Stomach (tissue), 9 donors: Measurements from ENCODE around the gene MCRS1. TPM values are rescaled to one million over a fixed set of nuclear protein-coding genes. Genes with fewer than 3 reads are reported as not detected.

Experiments
- DNase-seq, 2 donors: peaks; one replicate each; pipeline versions ENCODE4 v3.0.0 to v3.0.0-alpha.2; 2013 to 2019
- H3K27ac ChIP-seq, 5 donors: fragments of 200-600 bp in 4 of 5; sonication (generic) in 4 of 5; one replicate each; pipeline ENCODE4 v1.5.1; 2013 to 2019; ENCODE audit warnings: mild to moderate bottlenecking in 1 of 5, moderate library complexity in 1 of 5
- H3K27me3 ChIP-seq, 3 donors: fragments of 200-600 bp; sonication (generic); one replicate each; pipeline ENCODE4 v1.5.1; 2017 to 2019; ENCODE audit warnings: mixed run types in 1 of 3
- H3K36me3 ChIP-seq, 4 donors: fragments of 200-600 bp; sonication (generic); 1 replicate in 3 of 4; 2 replicates in 1 of 4; pipeline ENCODE4 v1.5.1; 2016 to 2019
- H3K4me1 ChIP-seq, 4 donors: fragments of 200-600 bp; sonication (generic); one replicate each; pipeline ENCODE4 v1.5.1; 2016 to 2019
- H3K4me3 ChIP-seq, 4 donors: fragments of 200-600 bp; sonication (generic) in 3 of 4; one replicate each; pipeline ENCODE4 v1.5.1; 2016 to 2019; ENCODE audit warnings: mild to moderate bottlenecking in 1 of 4
- H3K9me3 ChIP-seq, 4 donors: fragments of 200-600 bp; sonication (generic); one replicate each; pipeline ENCODE4 v1.5.1; 2016 to 2019
- EP300 ChIP-seq: sonication (generic); formaldehyde crosslinking; IDR thresholded peaks from one replicate; pipeline ENCODE4 v1.6.1; 2017; ENCODE audit warnings: antibody characterized with exemption
- POLR2A ChIP-seq, 4 donors: fragments of 450-650 bp; IDR thresholded peaks; one replicate each; pipeline ENCODE4 v1.6.1; 2016; ENCODE audit warnings: antibody characterized with exemption in 4 of 4, control low read depth in 2 of 4, mild to moderate bottlenecking in 1 of 4, moderate library complexity in 1 of 4
- POLR2AphosphoS5 ChIP-seq, 3 donors: sonication (generic); formaldehyde crosslinking; IDR thresholded peaks; one replicate each; pipeline ENCODE4 v1.6.1; 2016; ENCODE audit warnings: antibody characterized with exemption in 3 of 3
- WGBS, 5 donors: extraction: QIAGEN DNeasy Blood & Tissue Kit in 3 of 5; methylation state at CpG; one replicate each; pipeline versions ENCODE4 v1.1.5 to v1.1.7; 2013 to 2018; 5-methylcytosine and 5-hydroxymethylcytosine counted together
- intact Hi-C: fragments of 100-400 bp; cut with DNase I; formaldehyde crosslinking; loops from one replicate; pipeline ENCODE4 v1.15.1; 2023; ENCODE audit warnings: low total_unique reads
- polyA plus RNA-seq, 3 donors: library from polyadenylated mRNA; stranded (reverse); fragments of 200-250 nt; gene quantifications; one replicate each; pipeline ENCODE4 v1.2.3, GENCODE V29; 2013
- total RNA-seq, 5 donors: library from RNA; depleted of rRNA; stranded (reverse); fragments of >200 nt; gene quantifications; one replicate each; pipeline versions ENCODE4 v1.1.0 to v1.2.3, GENCODE V29; 2014 to 2016
- TF ChIP-seq, protein P1 (sequence below), 7 experiments: fragments of 450-650 bp in 4 of 7; fragments of 200-600 bp in 3 of 7; sonication (generic) in 3 of 7; IDR thresholded peaks; one replicate each; pipeline ENCODE4 v1.5.1; 2016 to 2019; ENCODE audit warnings: antibody characterized with exemption in 7 of 7, control low read depth in 2 of 7, mild to moderate bottlenecking in 1 of 7
- donor health status: healthy with polysubstance abuse.
- donor health status: Bipolar disorder and iron deficiency.
- donor health status: healthy.

MCRS1 gene
- total and polyA plus RNA-seq, 8 donors = 16.5 to 322 (median 48.5) TPM

DNA sequence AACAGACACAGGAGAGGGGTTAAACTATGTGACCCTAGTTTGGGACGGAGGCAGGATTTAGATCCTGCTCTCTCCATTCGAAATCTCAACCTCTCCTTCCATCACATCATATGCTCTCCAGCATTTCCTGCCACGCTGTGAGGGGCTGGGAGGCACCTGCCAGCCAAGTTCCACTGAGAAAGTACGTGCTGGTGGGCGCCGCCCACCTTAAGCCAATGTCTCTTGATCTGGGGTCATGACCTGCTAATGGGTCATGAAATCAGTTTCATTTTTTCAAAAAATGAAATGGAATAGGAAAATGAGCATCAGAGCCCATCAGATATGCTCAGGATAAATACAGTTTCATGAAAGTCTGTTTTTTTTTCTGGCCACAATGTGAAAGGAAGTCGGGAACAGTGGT lies 7.2 kb downstream of the MCRS1 start:
- no peak for DNase-seq
- Histone ChIP-seq H3K27me3 (no peaks in the 10 kb centered on the region), H3K9me3 (no peaks in the 10 kb centered on the region), H3K36me3 (peaks cover 71 to 99% (median 97%) of the 10 kb centered on the region in 4 donors), H3K4me3 (no peak overlapping the region), H3K27ac (no peak overlapping the region), H3K4me1 (peaks cover 0 to 17% (median 5%) of the 10 kb centered on the region in 4 donors)
- no peak for TF ChIP-seq POLR2AphosphoS5 (IDR thresholded peaks at IDR 0.05)
- intact Hi-C loops = no loop called here
- WGBS, 5 donors = 67 to 85% (median 75%) methylated on average over 7 of the region's 7 CpGs

DNA sequence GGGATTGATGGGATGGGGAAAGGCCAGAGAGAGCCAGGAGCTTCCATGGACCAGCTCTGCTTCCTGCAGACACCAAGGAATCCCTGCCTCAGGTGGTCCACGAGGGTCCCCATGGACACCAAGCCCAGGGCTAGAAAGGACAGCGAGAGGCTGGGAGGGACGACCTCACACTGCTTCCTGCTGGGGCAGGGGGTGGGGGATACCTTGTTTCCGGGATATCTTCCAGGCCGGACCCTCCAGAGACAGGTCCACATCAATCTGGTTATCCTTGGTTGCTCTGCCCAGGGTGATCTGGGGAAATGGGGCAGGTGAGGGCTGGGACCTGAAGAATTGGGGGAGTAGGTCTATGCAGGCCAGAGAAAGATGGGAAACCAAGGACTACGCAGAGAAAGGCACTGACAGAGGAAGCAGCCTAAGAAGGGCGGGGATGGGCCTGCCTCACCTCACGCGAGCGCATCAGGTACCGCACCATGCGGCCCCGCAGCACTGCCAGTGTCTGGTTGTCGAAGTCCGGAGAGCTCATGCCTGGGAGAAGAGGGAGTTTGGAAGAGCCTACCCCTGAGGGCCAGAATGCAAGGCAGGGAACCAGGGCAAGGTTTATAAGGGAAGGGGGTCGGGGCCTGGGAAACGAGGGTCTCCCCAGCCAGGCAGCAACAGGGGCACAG lies 8.8 kb downstream of the MCRS1 start:
- intact Hi-C loops = no loop called here
- peaks cover 61 to 86% (median 83%) of the 10 kb centered on the region in 4 donors for H3K36me3 ChIP-seq
- no peak overlapping the region for H3K4me3 ChIP-seq
- H3K27ac ChIP-seq = no peak overlapping the region
- H3K4me1 ChIP-seq = peaks cover 0 to 1% (median 0%) of the 10 kb centered on the region in 4 donors
- no peak for DNase-seq
- TF ChIP-seq EP300 (no peak), POLR2A (IDR thresholded peaks at IDR 0.05) (no peak), POLR2AphosphoS5 (IDR thresholded peaks at IDR 0.05) (no peak)
- TF ChIP-seq, protein P1, sequence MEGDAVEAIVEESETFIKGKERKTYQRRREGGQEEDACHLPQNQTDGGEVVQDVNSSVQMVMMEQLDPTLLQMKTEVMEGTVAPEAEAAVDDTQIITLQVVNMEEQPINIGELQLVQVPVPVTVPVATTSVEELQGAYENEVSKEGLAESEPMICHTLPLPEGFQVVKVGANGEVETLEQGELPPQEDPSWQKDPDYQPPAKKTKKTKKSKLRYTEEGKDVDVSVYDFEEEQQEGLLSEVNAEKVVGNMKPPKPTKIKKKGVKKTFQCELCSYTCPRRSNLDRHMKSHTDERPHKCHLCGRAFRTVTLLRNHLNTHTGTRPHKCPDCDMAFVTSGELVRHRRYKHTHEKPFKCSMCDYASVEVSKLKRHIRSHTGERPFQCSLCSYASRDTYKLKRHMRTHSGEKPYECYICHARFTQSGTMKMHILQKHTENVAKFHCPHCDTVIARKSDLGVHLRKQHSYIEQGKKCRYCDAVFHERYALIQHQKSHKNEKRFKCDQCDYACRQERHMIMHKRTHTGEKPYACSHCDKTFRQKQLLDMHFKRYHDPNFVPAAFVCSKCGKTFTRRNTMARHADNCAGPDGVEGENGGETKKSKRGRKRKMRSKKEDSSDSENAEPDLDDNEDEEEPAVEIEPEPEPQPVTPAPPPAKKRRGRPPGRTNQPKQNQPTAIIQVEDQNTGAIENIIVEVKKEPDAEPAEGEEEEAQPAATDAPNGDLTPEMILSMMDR (IDR thresholded peaks at IDR 0.05) = no peak
- WGBS, 5 donors = 90 to 96% (median 95%) methylated on average over 16 to 17 of the region's 17 CpGs
- no peaks in the 10 kb centered on the region for H3K27me3 ChIP-seq
- H3K9me3 ChIP-seq = no peaks in the 10 kb centered on the region

DNA sequence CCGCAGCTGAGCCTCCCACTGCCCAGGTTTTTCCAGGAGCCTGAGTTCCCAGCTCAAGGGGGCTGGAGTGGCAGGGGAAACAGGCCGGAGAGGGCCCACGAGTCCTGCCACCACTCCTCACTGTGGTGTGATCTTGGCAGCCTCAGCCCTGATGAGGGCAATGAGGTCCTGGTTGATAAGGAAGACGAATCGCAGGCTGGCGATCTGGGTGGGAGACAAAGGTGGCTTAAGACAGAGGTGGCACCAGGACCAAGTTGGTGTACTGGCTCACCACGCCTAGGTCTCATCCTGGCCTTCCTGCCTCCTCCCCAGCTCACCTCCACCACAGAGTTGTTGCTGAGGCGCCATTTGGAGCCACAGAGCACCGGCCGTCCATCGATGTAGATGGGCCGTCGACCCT lies 9.4 kb downstream of the MCRS1 start:
- TF ChIP-seq, protein P1 (IDR thresholded peaks at IDR 0.05) = no peak
- no peak for TF ChIP-seq POLR2AphosphoS5 (IDR thresholded peaks at IDR 0.05)
- no peak for TF ChIP-seq EP300
- TF ChIP-seq POLR2A (IDR thresholded peaks at IDR 0.05) = no peak
- no peaks in the 10 kb centered on the region for H3K27me3 ChIP-seq
- intact Hi-C loops = no loop called here
- H3K27ac ChIP-seq = no peak overlapping the region
- 86 to 94% (median 89%) methylated on average over 13 of the region's 13 CpGs for WGBS, 5 donors
- H3K4me3 ChIP-seq = no peak overlapping the region
- H3K9me3 ChIP-seq = no peaks in the 10 kb centered on the region
- no peaks in the 10 kb centered on the region for H3K4me1 ChIP-seq
- DNase-seq = no peak
- peaks cover 55 to 80% (median 77%) of the 10 kb centered on the region in 4 donors for H3K36me3 ChIP-seq

DNA sequence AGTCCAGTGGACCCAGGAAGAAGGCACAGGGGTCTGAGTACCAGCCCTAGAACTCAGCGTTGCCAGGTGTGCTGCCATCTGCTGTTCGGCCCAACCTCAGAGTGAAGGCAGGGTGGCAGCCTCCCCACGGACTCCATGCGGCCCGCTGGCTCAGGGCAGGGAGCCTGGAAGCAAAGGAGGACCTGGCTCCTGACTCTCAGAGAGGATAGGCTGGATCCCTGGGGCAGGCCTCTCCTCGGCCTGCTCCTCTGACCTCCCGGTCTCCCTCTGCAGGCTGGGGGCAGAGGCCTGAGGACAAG lies 10.1 kb downstream of the MCRS1 start:
- 53 to 70% (median 65%) methylated on average over 2 to 7 of the region's 7 CpGs for WGBS, 5 donors
- Histone ChIP-seq H3K27ac (no peak overlapping the region), H3K9me3 (no peaks in the 10 kb centered on the region), H3K4me3 (no peak overlapping the region), H3K4me1 (no peaks in the 10 kb centered on the region), H3K36me3 (peaks cover 48 to 73% (median 70%) of the 10 kb centered on the region in 4 donors), H3K27me3 (no peaks in the 10 kb centered on the region)
- intact Hi-C loops = no loop called here
- TF ChIP-seq, protein P1 (IDR thresholded peaks at IDR 0.05) = no peak
- no peak for TF ChIP-seq POLR2AphosphoS5 (IDR thresholded peaks at IDR 0.05)
- TF ChIP-seq POLR2A (IDR thresholded peaks at IDR 0.05) = no peak
- no peak for TF ChIP-seq EP300
- no peak for DNase-seq

DNA sequence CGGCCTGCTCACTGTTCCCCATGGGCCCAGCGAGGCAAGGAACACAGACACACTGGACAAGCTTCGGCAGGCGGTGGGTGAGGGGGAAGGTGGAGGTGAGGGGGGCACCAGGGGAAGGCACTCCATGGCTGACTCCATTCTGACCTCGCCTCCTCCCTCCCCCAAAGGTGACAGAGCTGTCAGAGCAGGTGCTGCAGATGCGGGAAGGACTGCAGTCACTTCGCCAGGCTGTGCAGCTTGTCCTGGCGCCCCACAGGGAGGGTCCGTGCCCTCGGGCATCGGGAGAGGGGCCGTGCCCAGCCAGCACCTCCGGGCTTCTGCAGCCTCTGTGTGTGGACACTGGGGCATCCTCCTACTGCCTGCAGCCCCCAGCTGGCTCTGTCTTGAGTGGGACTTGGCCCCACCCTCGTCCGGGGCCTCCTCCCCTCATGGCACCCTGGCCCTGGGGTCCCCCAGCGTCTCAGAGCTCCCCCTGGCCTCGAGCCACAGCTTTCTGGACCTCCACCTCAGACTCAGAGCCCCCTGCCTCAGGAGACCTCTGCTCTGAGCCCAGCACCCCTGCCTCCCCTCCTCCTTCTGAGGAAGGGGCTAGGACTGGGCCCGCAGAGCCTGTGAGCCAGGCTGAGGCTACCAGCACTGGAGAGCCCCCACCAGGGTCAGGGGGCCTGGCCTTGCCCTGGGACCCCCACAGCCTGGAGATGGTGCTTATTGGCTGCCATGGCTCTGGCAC lies 10.6 kb downstream of the MCRS1 start:
- Histone ChIP-seq H3K36me3 (peaks cover 45 to 68% (median 65%) of the 10 kb centered on the region in 4 donors), H3K9me3 (no peaks in the 10 kb centered on the region), H3K4me1 (no peaks in the 10 kb centered on the region), H3K27me3 (no peaks in the 10 kb centered on the region), H3K4me3 (no peak overlapping the region), H3K27ac (no peak overlapping the region)
- 77 to 92% (median 89%) methylated on average over 11 to 18 of the region's 18 CpGs for WGBS, 5 donors
- intact Hi-C loops = no loop called here
- TF ChIP-seq, protein P1 (IDR thresholded peaks at IDR 0.05) = no peak
- TF ChIP-seq POLR2A (IDR thresholded peaks at IDR 0.05) = no peak
- no peak for TF ChIP-seq POLR2AphosphoS5 (IDR thresholded peaks at IDR 0.05)
- TF ChIP-seq EP300 = no peak
- DNase-seq = no peak
